Measurements from ENCODE around the gene FAM161B.

DNA sequence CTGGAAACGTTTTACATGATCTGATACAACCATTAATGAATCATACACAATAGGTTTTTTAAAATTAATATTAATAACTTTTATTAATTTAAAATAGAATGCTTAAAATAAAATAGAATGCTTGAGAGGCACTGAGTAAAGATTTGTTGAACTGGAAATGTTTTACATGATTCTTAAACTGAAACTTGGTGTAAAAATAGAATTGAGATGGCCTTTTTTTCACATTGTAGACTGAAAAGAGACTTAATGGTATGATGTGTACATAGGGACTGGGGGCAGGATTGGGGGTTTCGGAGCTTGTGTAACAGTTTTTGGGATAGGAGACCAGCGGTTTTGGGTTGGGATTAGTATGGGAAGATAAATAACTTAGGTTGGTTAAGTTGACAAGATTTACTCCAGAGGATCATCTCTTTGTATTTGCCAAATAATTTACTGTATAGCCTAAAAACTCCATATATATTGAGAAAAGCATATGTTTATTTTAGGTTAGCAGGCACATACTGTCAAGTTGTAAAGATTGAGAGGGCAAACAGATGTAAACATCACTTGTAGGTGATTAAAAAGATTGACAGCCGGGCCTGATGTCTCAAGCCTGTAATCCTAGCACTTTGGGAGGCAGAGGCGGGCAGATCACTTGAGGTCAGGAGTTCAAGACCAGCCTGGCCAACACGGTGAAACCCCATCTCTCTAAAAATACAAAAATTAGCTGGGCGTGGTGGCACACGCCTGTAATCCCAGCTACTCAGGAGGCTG is 65.3 kb downstream of the FAM161B start:
- no peak for TF ChIP-seq CTCF (conservative IDR thresholded peaks at IDR 0.05)
- TF ChIP-seq ZFX (IDR thresholded peaks at IDR 0.05), result no peak

All from C4-2B (cell line).